Measurements from ENCODE around the gene CHST4.

CHST4 gene

DNA sequence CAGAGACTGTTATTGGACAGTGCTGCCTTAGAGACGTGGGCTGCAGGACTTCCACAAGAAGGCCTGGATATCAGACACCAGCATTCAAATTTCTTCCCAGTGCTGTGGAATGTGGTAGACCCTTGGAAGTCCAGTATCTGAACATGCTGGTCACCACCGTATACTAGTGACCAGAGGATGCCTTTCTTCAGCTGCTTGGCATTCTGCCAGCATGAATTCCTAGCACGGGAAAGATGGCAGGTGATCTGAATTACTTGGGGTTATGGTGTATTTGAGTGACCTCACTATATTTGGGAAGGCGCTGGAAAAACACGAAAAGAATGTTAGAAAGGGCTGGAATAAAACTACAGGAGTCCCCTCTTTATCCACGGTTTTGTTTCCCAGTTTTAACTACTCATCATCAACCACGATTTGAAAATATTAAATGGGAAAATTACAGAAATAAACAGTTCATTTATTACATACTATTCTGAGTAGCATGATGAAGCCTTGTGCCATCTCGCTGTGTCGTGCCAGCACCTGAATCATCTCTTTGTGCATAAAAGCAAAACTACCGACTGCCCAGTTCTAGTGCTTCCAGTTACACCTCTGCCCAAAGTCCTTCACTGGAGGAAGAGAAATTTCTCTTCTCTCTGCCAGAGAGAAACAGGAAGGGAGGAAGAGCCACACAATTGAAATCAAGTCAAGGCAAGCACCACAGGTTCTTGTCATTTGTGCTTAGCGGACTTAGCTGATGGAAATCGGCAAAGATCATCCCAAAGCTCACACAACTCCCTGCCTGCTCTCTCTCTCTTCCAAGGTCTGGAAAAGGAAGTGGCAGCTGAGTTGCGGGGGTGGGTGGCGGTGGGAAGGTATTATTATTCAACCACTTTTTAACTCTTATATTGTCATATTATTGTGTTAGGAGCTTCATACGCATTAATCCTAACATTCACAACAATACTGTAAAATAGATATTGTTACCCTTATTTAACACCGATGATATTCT lies 1.4 kb upstream of the CHST4 start:
- H3K27ac ChIP-seq = no peak overlapping the region

DNA sequence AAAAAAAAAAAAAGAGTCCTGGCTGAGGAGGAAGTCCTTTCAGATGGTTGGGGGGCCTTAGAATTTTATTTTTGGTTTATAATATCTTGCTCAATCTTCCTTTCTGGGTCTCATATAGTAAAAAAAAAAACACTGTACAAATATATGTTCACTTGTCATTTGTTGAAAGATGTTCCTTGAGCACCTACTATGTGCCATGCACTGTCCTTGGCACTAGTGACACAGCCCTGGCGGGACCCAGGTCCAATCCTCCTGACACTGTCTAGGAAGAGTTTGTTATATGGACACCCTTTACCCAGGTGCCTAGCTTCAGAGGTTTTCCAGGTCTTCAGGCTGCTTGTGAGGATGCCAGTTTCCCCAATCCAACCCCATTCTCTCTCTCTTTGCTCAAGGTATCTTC lies 2.0 kb downstream of the CHST4 start:
- TF ChIP-seq, protein P1, sequence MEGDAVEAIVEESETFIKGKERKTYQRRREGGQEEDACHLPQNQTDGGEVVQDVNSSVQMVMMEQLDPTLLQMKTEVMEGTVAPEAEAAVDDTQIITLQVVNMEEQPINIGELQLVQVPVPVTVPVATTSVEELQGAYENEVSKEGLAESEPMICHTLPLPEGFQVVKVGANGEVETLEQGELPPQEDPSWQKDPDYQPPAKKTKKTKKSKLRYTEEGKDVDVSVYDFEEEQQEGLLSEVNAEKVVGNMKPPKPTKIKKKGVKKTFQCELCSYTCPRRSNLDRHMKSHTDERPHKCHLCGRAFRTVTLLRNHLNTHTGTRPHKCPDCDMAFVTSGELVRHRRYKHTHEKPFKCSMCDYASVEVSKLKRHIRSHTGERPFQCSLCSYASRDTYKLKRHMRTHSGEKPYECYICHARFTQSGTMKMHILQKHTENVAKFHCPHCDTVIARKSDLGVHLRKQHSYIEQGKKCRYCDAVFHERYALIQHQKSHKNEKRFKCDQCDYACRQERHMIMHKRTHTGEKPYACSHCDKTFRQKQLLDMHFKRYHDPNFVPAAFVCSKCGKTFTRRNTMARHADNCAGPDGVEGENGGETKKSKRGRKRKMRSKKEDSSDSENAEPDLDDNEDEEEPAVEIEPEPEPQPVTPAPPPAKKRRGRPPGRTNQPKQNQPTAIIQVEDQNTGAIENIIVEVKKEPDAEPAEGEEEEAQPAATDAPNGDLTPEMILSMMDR (conservative IDR thresholded peaks at IDR 0.05) = no peak
- TF ChIP-seq ZFX (IDR thresholded peaks at IDR 0.05) = no peak
- H3K27ac ChIP-seq = no peak overlapping the region

More for the DNA sequence above, 1.4 kb upstream of the CHST4 start:
- TF ChIP-seq, protein P1 (conservative IDR thresholded peaks at IDR 0.05) = no peak
- TF ChIP-seq ZFX (IDR thresholded peaks at IDR 0.05) = no peak

DNA sequence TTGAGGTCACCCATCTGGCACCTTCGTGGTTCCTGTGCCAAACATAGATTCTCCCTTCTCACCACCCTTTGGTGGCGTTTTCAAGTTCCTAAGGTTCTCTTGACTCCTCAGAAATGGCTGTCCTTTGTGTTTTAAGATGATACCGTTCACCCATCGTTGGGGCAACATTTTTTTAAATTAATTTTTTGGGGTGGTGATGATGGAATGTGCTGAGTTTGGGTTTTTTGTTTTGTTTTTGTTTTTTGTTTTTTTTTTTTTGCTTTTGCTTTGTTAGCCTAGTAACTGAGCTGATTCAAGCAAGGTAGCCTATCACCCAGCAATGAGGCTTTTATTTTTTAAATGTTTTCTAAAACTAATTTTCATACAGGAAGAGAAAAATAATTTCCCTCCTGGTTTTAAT lies 2.6 kb downstream of the CHST4 start:
- H3K27ac ChIP-seq = no peak overlapping the region
- TF ChIP-seq, protein P1 (conservative IDR thresholded peaks at IDR 0.05) = no peak
- TF ChIP-seq ZFX (IDR thresholded peaks at IDR 0.05) = no peak

DNA sequence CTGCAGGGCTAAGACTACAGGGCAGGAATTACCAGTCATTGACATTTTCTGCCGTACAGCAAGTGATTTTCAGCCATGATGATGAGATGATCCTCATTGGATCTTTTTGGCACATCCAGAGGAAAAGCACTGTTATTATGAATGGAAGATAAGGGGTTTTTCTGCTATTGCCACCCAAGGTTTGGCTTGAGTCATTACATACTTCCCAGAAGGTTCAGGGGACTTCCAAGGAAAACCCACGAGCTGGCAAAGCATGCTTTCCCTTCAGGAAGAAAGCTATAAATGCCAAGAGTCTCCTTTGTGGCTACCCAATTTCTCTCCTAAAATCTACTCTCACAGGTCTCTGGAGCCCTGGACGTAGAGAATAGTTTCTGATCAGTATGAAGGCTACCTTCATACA lies 6.1 kb downstream of the CHST4 start:
- H3K27ac ChIP-seq = no peak overlapping the region
- no peak for TF ChIP-seq ZFX (IDR thresholded peaks at IDR 0.05)
- TF ChIP-seq, protein P1 (conservative IDR thresholded peaks at IDR 0.05) = no peak

DNA sequence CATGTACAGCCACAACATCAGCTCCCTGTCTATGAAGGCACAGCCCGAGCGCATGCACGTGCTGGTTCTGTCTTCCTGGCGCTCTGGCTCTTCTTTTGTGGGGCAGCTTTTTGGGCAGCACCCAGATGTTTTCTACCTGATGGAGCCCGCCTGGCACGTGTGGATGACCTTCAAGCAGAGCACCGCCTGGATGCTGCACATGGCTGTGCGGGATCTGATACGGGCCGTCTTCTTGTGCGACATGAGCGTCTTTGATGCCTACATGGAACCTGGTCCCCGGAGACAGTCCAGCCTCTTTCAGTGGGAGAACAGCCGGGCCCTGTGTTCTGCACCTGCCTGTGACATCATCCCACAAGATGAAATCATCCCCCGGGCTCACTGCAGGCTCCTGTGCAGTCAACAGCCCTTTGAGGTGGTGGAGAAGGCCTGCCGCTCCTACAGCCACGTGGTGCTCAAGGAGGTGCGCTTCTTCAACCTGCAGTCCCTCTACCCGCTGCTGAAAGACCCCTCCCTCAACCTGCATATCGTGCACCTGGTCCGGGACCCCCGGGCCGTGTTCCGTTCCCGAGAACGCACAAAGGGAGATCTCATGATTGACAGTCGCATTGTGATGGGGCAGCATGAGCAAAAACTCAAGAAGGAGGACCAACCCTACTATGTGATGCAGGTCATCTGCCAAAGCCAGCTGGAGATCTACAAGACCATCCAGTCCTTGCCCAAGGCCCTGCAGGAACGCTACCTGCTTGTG lies 10.7 kb downstream of the CHST4 start:
- no peak for TF ChIP-seq ZFX (IDR thresholded peaks at IDR 0.05)
- TF ChIP-seq, protein P1 (conservative IDR thresholded peaks at IDR 0.05) = no peak
- H3K27ac ChIP-seq = no peak overlapping the region

DNA sequence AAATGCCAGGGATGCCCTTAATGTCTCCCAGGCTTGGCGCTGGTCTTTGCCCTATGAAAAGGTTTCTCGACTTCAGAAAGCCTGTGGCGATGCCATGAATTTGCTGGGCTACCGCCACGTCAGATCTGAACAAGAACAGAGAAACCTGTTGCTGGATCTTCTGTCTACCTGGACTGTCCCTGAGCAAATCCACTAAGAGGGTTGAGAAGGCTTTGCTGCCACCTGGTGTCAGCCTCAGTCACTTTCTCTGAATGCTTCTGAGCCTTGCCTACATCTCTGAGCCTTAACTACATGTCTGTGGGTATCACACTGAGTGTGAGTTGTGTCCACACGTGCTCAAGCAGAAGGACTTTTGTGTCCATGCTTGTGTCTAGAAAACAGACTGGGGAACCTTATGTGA lies 11.4 kb downstream of the CHST4 start:
- no peak for TF ChIP-seq ZFX (IDR thresholded peaks at IDR 0.05)
- TF ChIP-seq, protein P1 (conservative IDR thresholded peaks at IDR 0.05) = peak; percentile 71

DNA sequence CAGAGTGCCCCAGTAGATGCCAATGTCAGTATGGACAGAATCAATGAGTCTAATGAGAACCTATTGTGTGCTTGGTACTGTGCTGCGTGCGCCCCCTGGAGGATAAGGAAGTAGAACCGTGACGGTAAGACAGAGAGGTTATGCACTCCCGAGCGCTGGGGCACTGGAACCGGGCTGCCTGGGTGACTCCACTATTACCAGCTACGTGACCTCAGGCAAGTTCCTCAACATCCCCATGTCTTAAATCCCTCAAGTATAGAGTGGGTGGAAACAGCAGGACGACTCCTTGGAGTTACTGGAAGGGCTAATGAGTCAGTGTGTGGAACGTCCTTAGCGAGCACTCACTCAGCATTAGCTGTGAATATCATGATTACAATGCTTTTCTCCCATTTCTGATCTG lies 16.2 kb downstream of the CHST4 start:
- H3K27ac ChIP-seq = no peak overlapping the region
- TF ChIP-seq, protein P1 (conservative IDR thresholded peaks at IDR 0.05) = peak; percentile 81
- no peak for TF ChIP-seq ZFX (IDR thresholded peaks at IDR 0.05)

More for the DNA sequence above, 11.4 kb downstream of the CHST4 start:
- no peak overlapping the region for H3K27ac ChIP-seq

All from C4-2B (cell line).